Effector memory CD4-positive, alpha-beta T cell (primary cell): Measurements from ENCODE around the gene SBNO2.

Experiments
- DNase-seq, 3 donors: peaks; one replicate each; pipeline ENCODE4 v3.0.0-alpha.2; 2020
- H3K27ac ChIP-seq: 2 replicates; pipeline ENCODE4 v1.7.0; 2013; ENCODE audit warnings: mild to moderate bottlenecking, low read length, moderate library complexity; ENCODE audit not compliant: insufficient read depth, poor library complexity, severe bottlenecking
- H3K27me3 ChIP-seq: replicated peaks from 2 replicates; pipeline ENCODE4 v1.7.0; 2013; ENCODE audit warnings: mild to moderate bottlenecking, low read length; ENCODE audit not compliant: insufficient read depth, control insufficient read depth, poor library complexity, severe bottlenecking
- H3K36me3 ChIP-seq: 2 replicates; pipeline ENCODE4 v1.7.0; 2013; ENCODE audit warnings: mild to moderate bottlenecking, low read length, moderate library complexity; ENCODE audit not compliant: control insufficient read depth, insufficient read depth
- H3K4me1 ChIP-seq: 2 replicates; pipeline ENCODE4 v1.7.0; 2013; ENCODE audit warnings: low read length, mild to moderate bottlenecking; ENCODE audit not compliant: control insufficient read depth, insufficient read depth, poor library complexity, severe bottlenecking
- H3K4me3 ChIP-seq: 2 replicates; pipeline ENCODE4 v1.7.0; 2013; ENCODE audit warnings: low read length, low read depth, mild to moderate bottlenecking; ENCODE audit not compliant: insufficient read depth, poor library complexity, severe bottlenecking
- H3K9me3 ChIP-seq: 2 replicates; pipeline ENCODE4 v1.7.0; 2013; ENCODE audit warnings: mild to moderate bottlenecking, low read length, moderate library complexity; ENCODE audit not compliant: control insufficient read depth

Gene SBNO2

GRCh38 chr19:1177322-1178114 lies 3.5 kb upstream of the SBNO2 start:
- H3K27me3 ChIP-seq, result no peaks in the 10 kb centered on the region
- no peaks in the 10 kb centered on the region for H3K9me3 ChIP-seq
- no peak for DNase-seq
- peaks cover 19% of the 10 kb centered on the region for H3K4me1 ChIP-seq
- no peaks in the 10 kb centered on the region for H3K36me3 ChIP-seq
- H3K27ac ChIP-seq, result no peak overlapping the region
- H3K4me3 ChIP-seq, result no peak overlapping the region

DNA sequence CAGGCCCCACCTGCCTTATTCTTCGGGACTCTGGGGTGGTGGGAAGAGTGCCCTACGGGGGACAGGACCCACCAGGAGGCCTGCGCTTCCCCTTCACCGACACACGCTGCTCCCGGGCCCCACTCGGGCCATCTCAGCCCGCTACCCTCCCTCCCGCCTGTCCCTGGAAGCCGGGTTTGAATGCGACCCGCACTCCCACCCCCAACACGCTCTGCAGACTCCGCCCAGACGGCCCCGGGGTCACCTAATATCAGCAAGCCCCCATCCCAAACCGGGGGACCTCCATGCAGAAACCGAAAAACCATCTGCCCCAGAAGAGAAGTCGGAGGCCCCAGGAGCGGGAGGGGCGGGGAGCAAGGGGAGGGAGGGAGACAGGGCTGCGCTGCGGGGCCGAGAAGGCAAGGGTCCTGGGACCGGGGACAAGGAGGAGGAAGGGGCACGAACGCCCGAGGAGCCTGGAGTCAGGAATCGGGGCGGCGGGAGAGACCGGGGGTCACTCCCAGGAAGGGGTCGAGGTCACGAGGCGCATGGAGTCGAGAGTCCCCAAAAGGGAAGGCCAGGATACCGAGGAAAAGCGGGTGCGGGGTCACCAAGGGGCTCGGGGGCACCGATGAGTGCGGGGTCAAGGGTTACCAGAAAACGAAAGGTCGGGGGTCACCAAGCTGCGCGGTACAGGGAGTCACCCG lies 766 bp downstream of the SBNO2 start:
- Histone ChIP-seq H3K9me3 (no peaks in the 10 kb centered on the region), H3K27ac (peak overlapping the region; percentile 76), H3K36me3 (no peaks in the 10 kb centered on the region), H3K27me3 (no peaks in the 10 kb centered on the region), H3K4me3 (peak overlapping the region; percentile 91), H3K4me1 (peaks cover 17% of the 10 kb centered on the region)
- no peak for DNase-seq

DNA sequence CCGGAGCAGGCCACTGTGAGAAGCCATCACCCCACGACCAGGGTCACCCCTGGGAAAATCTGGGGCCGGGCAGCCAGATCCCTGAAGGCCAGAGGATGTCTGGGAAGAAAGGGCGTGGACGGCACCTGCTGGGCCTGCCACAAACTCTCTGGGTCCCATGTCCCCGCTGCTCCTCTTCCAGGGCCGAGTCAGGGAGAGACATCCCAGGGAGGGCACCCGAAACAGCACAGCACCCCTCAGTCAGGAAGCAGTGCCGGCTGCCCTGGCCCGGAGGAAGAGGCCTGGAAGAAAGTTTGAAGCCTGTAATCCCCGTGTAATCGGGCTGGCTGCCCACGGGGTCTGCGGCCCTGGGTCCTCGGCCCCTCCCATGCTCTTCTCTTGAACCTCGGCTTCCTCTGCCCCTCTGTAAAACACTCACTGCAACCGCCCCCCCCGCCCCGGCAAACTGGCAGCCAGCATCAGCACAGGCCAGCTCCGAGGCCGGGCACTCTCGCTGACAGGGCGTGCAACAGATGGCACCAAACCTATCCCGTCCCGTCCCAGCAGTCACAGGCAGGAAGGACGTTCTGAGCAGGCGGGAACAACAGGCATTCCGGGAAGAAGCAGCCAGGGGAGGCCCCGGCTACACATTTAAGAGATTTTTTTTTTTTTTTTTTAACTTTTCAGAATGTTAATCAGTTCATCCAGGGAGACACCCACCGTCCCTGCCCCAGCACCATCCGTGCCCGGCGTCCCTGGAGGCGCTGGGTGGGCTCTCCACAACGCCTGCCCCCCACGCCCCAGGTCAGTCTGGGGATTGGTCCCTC lies 1.5 kb downstream of the SBNO2 start:
- Histone ChIP-seq H3K4me3 (peak overlapping the region; percentile 91), H3K27ac (peak overlapping the region; percentile 76), H3K27me3 (no peaks in the 10 kb centered on the region), H3K9me3 (no peaks in the 10 kb centered on the region), H3K36me3 (peaks cover 2% of the 10 kb centered on the region), H3K4me1 (peaks cover 17% of the 10 kb centered on the region)
- no peak for DNase-seq

GRCh38 chr19:1171755-1172352 lies 2.2 kb downstream of the SBNO2 start:
- Histone ChIP-seq H3K9me3 (no peaks in the 10 kb centered on the region), H3K4me3 (no peak overlapping the region), H3K27me3 (no peaks in the 10 kb centered on the region), H3K4me1 (peaks cover 17% of the 10 kb centered on the region), H3K27ac (no peak overlapping the region), H3K36me3 (peaks cover 8% of the 10 kb centered on the region)
- DNase-seq, result no peak

- no peak for DNase-seq
- Histone ChIP-seq H3K36me3 (peaks cover 8% of the 10 kb centered on the region), H3K9me3 (no peaks in the 10 kb centered on the region), H3K27ac (no peak overlapping the region), H3K27me3 (no peaks in the 10 kb centered on the region), H3K4me1 (peaks cover 17% of the 10 kb centered on the region), H3K4me3 (no peak overlapping the region)
Measured at GRCh38 chr19:1170938-1171754, 2.9 kb downstream of the SBNO2 start.

DNA sequence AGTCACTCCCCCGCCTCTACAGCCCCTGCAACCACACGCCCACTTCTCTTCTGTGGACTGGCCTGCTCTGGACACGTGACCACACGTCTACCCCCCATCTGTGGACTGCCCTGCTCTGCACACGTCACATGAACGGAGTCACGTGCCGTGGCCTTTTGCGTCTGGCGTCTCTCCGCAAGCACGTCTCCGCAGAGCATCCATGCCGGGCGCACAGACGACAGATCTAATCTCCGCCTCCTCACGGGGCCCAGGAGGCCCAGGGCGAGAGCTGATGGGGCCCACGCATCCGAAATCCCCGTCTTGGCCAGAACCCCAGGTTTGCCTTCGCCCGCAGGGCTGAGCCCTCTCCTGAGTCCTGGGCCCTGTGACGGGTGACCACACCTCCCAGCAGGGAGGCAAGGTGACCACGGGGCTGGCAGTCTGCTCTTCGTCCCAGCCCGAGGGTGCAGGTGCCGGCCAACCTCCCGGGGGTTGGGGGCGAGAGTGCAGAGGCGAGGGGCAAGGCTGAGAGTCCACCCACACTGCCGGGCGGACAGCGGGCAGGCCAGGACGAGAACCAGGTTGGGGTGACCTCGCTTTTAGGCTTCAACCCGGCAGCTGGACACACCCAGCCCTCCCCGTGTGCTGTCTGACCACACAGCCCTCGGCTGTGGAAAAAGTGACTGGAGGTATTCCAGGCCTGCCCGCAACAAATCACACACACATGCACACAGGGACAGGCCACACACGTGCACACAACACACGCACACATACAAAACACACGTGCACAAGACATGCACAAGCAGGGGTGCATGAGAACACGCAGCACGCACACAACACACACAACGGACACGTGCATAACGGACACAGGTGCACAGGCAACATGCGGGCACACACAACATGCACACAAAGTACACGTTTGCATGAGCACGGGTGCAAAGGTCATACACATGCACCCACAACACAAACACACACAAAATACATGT lies 3.9 kb downstream of the SBNO2 start:
- DNase-seq, result no peak
- H3K9me3 ChIP-seq, result no peaks in the 10 kb centered on the region
- H3K27ac ChIP-seq, result no peak overlapping the region
- no peaks in the 10 kb centered on the region for H3K27me3 ChIP-seq
- no peak overlapping the region for H3K4me3 ChIP-seq
- H3K36me3 ChIP-seq, result peaks cover 8% of the 10 kb centered on the region
- H3K4me1 ChIP-seq, result peaks cover 17% of the 10 kb centered on the region

DNA sequence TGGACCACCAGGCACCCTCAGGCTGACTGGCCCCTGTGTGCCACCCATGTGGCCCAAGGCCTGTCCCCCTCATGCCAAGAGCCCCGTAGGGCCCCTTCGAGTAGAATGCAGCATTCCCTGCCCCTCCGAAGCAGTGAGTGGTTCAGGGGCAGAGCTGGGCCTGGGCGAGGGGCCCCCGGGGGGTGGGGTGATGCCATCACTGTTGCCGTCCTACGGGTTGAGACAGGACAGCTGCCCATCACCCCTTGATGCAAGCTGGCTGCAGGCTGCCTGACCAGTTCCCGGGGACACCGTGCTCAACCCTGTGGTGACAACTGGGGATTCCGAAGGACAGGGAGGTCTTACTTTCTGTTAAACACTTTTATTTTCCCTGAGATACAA lies 4.7 kb downstream of the SBNO2 start:
- peaks cover 8% of the 10 kb centered on the region for H3K36me3 ChIP-seq
- H3K27me3 ChIP-seq, result no peaks in the 10 kb centered on the region
- H3K27ac ChIP-seq, result no peak overlapping the region
- H3K9me3 ChIP-seq, result no peaks in the 10 kb centered on the region
- no peak overlapping the region for H3K4me3 ChIP-seq
- H3K4me1 ChIP-seq, result peaks cover 16% of the 10 kb centered on the region
- no peak for DNase-seq

DNA sequence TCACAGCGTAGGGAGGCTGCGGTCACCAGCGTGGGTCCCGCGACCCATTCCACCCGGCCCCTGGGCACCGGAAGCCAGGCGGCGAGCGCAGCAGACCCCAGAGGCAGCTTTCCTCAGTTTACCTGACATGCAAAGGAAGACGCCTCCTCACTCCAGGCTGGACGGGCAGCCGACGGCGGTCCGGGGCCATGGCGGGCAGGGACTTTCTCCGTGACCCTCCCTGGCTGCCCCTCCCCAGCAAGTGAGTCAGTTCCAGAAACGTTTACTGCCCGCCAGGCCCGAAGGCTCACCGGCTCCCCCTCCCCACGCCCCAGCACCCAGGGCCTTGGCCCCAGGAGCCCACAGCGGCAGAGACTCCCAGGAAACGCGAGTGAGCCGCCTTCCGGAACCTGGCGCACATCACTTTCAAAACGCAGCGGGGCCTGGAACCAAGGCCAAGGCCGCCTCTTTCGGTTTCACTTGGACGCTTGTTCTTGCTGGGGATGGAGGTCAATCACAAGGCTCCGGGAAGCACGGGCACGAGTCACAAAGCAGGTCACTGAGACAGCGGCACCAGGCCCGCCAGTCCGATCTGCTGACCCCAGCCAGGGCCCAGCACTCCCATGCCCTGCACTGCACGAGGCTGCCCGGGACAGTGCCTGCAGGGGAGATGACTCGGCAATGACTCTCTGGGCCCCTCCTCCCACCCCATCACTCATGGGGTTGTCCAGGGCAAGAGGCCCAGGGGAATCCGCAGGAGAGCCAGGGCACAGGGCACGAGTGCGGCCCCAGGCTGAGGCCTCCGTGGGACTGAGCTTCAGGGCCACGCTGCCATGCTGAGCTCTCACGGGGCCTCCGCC lies 5.3 kb downstream of the SBNO2 start:
- Histone ChIP-seq H3K36me3 (peaks cover 8% of the 10 kb centered on the region), H3K27me3 (no peaks in the 10 kb centered on the region), H3K4me1 (peaks cover 14% of the 10 kb centered on the region), H3K4me3 (no peak overlapping the region), H3K27ac (no peak overlapping the region), H3K9me3 (no peaks in the 10 kb centered on the region)
- no peak for DNase-seq
